ENCODE results near the gene TLK1.

The TLK1 gene

DNA sequence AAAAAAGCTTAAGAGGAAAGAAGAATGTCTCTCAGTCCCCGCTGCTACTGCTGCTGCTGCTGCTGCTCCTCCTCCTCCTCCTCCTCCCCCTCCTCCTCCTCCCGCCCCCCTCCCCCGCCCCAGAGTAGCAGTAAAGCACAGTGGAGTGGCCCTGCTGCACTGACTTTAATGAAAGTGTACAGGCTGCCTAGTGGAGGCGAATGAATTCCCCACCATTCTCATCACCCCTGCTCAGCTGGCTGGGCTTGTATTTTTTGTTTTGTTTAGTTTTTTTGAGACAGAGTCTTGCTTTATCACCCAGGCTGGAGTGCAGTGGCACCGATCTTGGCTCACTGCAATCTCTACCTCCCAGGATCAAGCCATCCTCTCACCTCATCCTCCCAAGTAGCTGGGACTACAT, 197.3 kb downstream of the TLK1 start:
- FAIRE-seq: no peak

DNA sequence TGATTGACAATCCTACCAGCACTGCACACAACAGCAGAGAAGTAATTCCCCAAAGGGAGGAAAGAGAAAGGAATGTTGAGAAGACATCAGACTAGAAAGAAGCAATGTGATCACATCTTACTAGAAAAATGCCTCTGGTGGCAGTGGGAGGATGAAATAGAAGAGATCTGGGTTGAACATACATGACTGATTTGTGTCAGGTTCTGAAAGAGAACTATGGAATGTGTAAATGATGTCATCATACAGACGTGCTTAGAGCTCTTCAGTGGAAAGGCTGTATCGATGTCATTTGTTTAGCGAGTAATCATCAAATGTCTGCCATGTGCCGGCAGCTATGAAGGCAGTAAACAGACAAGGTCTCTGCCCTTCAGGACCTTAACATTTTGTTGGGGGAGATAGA, 206.8 kb downstream of the TLK1 start:
- no peak for FAIRE-seq

DNA sequence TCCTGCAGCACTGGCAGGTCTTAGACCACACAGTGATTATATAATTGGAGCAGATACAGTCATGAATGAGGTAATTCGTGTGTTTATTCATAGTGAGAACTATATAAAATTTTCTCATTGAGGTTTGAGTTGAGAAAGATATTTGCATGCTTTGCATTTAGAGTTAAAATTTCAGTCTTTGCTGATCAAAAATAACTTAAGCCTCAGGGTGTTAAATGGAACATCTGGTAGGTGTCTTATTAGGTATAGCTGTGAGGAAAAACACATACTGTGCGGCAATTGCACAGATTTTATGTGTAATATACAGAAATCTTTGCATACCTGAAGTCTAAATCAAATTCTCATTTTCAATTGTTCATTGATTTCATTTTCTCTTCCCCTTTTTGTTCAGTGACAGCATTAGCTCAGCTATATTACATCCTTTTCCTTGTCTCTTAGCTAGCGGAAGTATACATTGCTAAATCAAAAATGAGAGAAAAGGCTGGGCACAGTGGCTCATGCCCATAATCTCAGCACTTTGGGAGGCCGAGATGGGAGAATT, 210.4 kb downstream of the TLK1 start:
- FAIRE-seq: no peak

DNA sequence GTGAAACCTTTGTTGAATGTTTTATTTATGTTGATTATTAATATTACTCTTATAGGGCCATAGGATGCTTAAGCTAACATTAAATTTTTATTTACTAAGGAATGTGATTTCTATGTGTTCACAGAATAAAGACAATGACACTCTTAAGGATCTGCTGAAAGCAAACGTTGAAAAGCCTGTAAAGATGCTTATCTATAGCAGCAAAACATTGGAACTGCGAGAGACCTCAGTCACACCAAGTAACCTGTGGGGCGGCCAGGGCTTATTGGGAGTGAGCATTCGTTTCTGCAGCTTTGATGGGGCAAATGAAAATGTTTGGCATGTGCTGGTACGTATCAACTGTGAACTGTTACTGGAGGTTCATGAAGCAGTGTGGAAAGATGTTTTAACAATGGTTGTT, 211.3 kb downstream of the TLK1 start:
- no peak for FAIRE-seq

DNA sequence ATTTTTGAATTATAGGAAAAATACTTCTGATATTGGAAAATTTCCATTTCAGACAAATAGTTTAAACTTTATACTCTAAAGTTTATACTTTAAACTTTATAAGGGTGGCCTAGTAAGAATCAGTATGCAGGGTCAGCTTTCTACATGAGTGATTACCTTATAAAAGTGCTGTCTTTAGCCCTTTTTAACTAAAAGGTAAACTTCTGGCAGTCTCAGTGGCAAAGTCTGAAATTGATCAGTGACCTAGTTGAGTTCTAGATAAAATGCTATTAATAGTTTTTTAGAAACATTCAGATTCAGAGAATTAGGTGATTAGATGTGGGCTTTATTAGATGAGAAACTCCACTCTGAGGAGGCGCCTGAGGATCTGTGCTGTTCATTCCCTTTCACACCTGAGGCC, 216.1 kb downstream of the TLK1 start:
- FAIRE-seq: no peak

DNA sequence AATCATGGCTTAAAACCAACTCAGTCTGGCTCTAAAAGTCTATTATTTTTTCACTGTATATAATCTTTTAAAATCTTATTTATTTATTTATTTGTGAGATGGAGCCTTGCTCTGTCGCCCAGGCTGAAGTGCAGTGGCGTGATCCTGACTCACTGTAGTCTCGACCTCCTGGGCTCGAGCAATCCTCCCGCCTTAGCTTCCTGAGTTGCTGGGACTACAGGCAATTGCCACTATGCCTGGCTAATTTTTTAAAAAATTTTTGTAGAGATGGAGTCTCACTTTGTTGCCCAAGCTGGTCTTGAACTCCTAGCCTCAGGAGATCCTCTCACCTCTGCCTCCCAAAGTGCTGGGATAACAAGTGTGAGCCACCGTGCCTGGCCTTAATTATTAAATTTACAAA, 217.1 kb downstream of the TLK1 start:
- FAIRE-seq: no peak

DNA sequence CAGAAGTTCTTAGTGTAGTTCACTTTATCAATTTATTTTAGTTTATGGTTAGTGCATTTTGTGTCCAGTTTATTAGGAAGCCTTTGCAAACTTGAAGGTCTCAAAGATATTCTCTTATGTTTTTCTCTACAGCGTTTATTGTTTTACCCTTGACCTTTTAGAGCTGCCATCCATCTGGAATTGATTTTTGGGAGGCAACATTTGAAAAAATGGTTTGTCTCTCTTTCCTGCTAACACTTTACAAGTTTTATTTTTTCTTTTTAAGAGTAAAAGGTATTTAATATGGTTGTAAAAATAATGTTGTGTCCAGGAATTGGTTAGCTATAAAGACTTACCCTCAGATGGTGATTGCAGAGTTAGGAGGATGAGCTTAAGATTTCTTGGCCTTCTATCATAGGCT, 217.7 kb downstream of the TLK1 start:
- peak; percentile 98 for FAIRE-seq

DNA sequence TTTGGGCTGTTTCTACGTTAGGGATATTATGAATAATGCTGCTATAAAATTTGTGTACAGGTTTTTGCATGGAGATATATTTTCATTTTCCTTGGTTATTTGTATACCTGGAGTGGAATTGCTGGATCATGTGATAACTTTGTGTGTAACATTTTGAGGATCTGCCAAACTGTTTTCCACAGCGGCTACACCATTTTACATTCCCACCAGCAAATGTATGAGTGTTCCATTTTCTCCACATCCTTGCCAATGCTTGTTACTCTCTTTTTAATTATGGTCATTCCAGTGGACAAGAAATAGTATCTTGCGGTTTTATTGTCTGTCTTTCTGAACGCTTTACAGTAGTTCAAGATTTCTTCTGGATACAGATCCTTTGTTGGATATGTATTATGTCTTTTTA, 218.1 kb downstream of the TLK1 start:
- FAIRE-seq: no peak
